ENCODE measurements around the gene PHACTR1. TPM values are rescaled to one million over a fixed set of nuclear protein-coding genes. Genes with fewer than 3 reads are reported as not detected.

The PHACTR1 gene
- total RNA-seq, 1 experiment from 2014 or later = not detected

DNA sequence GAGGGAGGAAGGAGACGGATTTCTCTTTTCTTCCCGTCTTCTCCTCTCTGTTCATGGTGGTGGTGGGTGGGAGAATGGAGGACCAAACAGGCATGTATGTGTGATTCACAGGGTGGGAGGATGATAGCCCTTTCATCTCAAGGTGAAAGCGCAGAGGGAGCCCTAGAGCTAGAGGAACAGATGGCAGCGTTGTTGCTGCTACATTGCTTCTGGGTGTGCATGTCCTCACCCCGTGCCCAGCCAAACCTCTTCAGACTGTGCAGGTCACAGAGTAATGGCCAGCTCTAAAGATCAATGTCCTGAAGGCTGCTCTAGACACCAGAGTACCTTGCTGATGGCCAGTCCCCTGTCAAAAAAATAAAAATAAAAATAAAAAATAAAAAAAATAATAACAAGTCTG lies 310.0 kb downstream of the PHACTR1 start:
- ChIA-PET CTCF (no interaction called here), POLR2A (ENCODE audit: unreplicated experiment) (no interaction called here)
- Histone ChIP-seq H4K20me1 (ENCODE audit: low read length) (no peaks in the 10 kb centered on the region), H3K4me2 (ENCODE audit: low read length) (no peak overlapping the region), H3K4me1 (ENCODE audit: insufficient read depth, low read length) (no peaks in the 10 kb centered on the region), H3F3A (ENCODE audit: low read length, unreplicated experiment) (no peaks in the 10 kb centered on the region), H3K27me3 (ENCODE audit: low read length) (peaks cover 84% of the 10 kb centered on the region), H3K27ac (ENCODE audit: low read length) (no peak overlapping the region), H3K36me3 (ENCODE audit: low read depth, low read length) (no peaks in the 10 kb centered on the region), H3K79me2 (ENCODE audit: low read length) (no peaks in the 10 kb centered on the region), H3K9me3 (ENCODE audit: low read length) (no peaks in the 10 kb centered on the region), H3K9ac (ENCODE audit: low read length) (no peak overlapping the region), H3K9me2 (replicated peaks; ENCODE audit: low read length) (no peaks in the 10 kb centered on the region), H2AFZ (ENCODE audit: low read length) (no peak overlapping the region), H3K4me3 (ENCODE audit: low read length) (no peak overlapping the region)
- intact Hi-C loops (cut with micrococcal nuclease) = no loop called here
- ATAC-seq = no peak
- no TSS peak for BruUV-seq (replicated peaks)
- DNase-seq = no peak
- TF ChIP-seq EZH2phosphoT487 (IDR thresholded peaks at IDR 0.05; ENCODE audit: borderline replicate concordance, low read length) (no peak), EZH2 (IDR thresholded peaks at IDR 0.05; ENCODE audit: low read length, unreplicated experiment) (no peak)
- TF ChIP-seq, protein P1, sequence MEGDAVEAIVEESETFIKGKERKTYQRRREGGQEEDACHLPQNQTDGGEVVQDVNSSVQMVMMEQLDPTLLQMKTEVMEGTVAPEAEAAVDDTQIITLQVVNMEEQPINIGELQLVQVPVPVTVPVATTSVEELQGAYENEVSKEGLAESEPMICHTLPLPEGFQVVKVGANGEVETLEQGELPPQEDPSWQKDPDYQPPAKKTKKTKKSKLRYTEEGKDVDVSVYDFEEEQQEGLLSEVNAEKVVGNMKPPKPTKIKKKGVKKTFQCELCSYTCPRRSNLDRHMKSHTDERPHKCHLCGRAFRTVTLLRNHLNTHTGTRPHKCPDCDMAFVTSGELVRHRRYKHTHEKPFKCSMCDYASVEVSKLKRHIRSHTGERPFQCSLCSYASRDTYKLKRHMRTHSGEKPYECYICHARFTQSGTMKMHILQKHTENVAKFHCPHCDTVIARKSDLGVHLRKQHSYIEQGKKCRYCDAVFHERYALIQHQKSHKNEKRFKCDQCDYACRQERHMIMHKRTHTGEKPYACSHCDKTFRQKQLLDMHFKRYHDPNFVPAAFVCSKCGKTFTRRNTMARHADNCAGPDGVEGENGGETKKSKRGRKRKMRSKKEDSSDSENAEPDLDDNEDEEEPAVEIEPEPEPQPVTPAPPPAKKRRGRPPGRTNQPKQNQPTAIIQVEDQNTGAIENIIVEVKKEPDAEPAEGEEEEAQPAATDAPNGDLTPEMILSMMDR (conservative IDR thresholded peaks at IDR 0.05; ENCODE audit: low read depth, low read length) = no peak

DNA sequence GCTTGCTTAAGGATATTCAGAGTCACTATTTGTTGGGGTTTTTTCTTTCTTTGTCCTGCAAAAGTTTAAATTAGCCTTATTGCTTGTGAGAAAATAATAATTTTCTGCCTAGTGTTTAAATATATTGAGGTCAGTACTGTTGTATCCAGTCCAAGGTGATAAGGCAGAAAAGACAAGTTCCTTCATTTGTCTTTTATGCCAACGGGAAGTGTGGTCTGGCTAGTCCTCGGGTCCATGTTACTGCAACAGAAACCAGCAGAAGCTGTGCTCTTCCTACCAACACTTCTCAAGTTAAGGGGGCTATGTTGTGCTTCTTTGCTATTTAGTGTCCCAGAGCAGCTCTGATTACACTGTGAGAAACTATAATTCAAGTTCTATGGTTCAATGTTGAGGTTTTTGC lies 310.6 kb downstream of the PHACTR1 start:
- Histone ChIP-seq H3K4me3 (ENCODE audit: low read length) (no peak overlapping the region), H4K20me1 (ENCODE audit: low read length) (no peaks in the 10 kb centered on the region), H3K9me2 (replicated peaks; ENCODE audit: low read length) (no peaks in the 10 kb centered on the region), H3K27ac (ENCODE audit: low read length) (no peak overlapping the region), H3K79me2 (ENCODE audit: low read length) (no peaks in the 10 kb centered on the region), H3K9ac (ENCODE audit: low read length) (no peak overlapping the region), H3F3A (ENCODE audit: low read length, unreplicated experiment) (no peaks in the 10 kb centered on the region), H3K4me1 (ENCODE audit: insufficient read depth, low read length) (no peaks in the 10 kb centered on the region), H3K9me3 (ENCODE audit: low read length) (no peaks in the 10 kb centered on the region), H3K36me3 (ENCODE audit: low read depth, low read length) (no peaks in the 10 kb centered on the region), H3K27me3 (ENCODE audit: low read length) (peaks cover 78% of the 10 kb centered on the region), H3K4me2 (ENCODE audit: low read length) (no peak overlapping the region), H2AFZ (ENCODE audit: low read length) (no peak overlapping the region)
- ChIA-PET POLR2A (ENCODE audit: unreplicated experiment) (no interaction called here), CTCF (no interaction called here)
- BruUV-seq (replicated peaks) = no TSS peak
- no peak for DNase-seq
- no peak for TF ChIP-seq EZH2 (IDR thresholded peaks at IDR 0.05; ENCODE audit: low read length, unreplicated experiment)
- TF ChIP-seq EZH2phosphoT487 (IDR thresholded peaks at IDR 0.05; ENCODE audit: borderline replicate concordance, low read length) = no peak
- TF ChIP-seq, protein P1 (conservative IDR thresholded peaks at IDR 0.05; ENCODE audit: low read depth, low read length) = no peak
- ATAC-seq = no peak
- intact Hi-C loops (cut with micrococcal nuclease) = no loop called here

DNA sequence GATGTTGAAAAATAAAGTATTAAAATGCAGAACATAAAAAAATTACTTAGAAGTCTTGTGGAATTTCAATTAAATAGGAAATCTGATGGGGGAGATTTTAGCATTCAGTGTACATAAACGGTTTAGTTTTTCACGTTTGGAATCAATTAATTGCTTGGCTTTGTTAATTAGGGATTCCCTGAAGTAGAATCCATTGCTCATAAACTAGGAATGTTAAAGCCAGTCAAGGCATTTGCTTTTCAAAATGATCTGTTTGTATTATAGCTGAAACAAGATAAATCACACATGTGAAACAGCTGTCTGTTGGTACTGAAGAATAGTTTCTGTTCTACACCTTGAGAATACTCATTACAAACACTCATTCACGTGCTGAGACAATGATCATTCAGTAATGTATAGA lies 313.8 kb downstream of the PHACTR1 start:
- POLR2A ChIA-PET (ENCODE audit: unreplicated experiment) = no interaction called here
- H3K9ac ChIP-seq (ENCODE audit: low read length) = no peak overlapping the region
- CTCF ChIA-PET = no interaction called here
- H3F3A ChIP-seq (ENCODE audit: low read length, unreplicated experiment) = no peaks in the 10 kb centered on the region
- no peaks in the 10 kb centered on the region for H4K20me1 ChIP-seq (ENCODE audit: low read length)
- no peaks in the 10 kb centered on the region for H3K36me3 ChIP-seq (ENCODE audit: low read depth, low read length)
- intact Hi-C loops (cut with micrococcal nuclease) = no loop called here
- no peaks in the 10 kb centered on the region for H3K9me3 ChIP-seq (ENCODE audit: low read length)
- H3K9me2 ChIP-seq (replicated peaks; ENCODE audit: low read length) = no peaks in the 10 kb centered on the region
- no peaks in the 10 kb centered on the region for H3K4me1 ChIP-seq (ENCODE audit: insufficient read depth, low read length)
- H3K27ac ChIP-seq (ENCODE audit: low read length) = no peak overlapping the region
- H3K4me2 ChIP-seq (ENCODE audit: low read length) = no peak overlapping the region
- no peak for TF ChIP-seq EZH2 (IDR thresholded peaks at IDR 0.05; ENCODE audit: low read length, unreplicated experiment)
- TF ChIP-seq, protein P1 (conservative IDR thresholded peaks at IDR 0.05; ENCODE audit: low read depth, low read length) = no peak
- TF ChIP-seq EZH2phosphoT487 (IDR thresholded peaks at IDR 0.05; ENCODE audit: borderline replicate concordance, low read length) = no peak
- ATAC-seq = no peak
- peaks cover 65% of the 10 kb centered on the region for H3K27me3 ChIP-seq (ENCODE audit: low read length)
- no peaks in the 10 kb centered on the region for H3K79me2 ChIP-seq (ENCODE audit: low read length)
- BruUV-seq (replicated peaks) = no TSS peak
- no peak overlapping the region for H3K4me3 ChIP-seq (ENCODE audit: low read length)
- no peak overlapping the region for H2AFZ ChIP-seq (ENCODE audit: low read length)
- no peak for DNase-seq

Measured in PC-3 (cell line).